ENCODE data around the gene DNAJB14. TPM values are rescaled to one million over a fixed set of nuclear protein-coding genes. Genes with fewer than 3 reads are reported as not detected.

DNAJB14 gene
- total RNA-seq, 1 experiment from 2014 or later = 15.2 TPM

DNA sequence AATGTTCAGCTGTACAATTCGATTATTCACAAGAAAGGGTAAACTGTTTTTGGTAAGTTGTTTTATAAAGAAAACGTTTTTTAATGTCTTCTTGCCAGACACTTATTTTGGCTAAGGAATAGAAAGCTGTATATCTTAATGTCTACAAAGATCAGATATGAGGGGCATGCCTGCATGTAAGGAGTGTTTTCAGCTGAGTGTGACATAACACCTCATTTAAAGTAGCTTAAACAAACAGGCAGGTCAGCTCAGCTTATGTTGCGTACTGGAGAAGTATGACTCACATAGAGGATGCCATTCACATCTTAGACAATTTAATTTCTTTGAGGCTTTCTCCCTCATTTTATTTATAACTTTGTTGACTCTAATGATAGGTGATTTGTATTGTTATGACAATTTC lies 82.6 kb downstream of the DNAJB14 start:
- no peaks in the 10 kb centered on the region for H3K27me3 ChIP-seq (ENCODE audit: control insufficient read depth, insufficient read depth, low read length)
- H3K4me3 ChIP-seq (ENCODE audit: insufficient read depth, low read depth, low read length) = no peak overlapping the region
- H3K36me3 ChIP-seq (replicated peaks; ENCODE audit: control insufficient read depth, insufficient read depth, low read length) = no peaks in the 10 kb centered on the region
- DNase-seq = no peak

DNA sequence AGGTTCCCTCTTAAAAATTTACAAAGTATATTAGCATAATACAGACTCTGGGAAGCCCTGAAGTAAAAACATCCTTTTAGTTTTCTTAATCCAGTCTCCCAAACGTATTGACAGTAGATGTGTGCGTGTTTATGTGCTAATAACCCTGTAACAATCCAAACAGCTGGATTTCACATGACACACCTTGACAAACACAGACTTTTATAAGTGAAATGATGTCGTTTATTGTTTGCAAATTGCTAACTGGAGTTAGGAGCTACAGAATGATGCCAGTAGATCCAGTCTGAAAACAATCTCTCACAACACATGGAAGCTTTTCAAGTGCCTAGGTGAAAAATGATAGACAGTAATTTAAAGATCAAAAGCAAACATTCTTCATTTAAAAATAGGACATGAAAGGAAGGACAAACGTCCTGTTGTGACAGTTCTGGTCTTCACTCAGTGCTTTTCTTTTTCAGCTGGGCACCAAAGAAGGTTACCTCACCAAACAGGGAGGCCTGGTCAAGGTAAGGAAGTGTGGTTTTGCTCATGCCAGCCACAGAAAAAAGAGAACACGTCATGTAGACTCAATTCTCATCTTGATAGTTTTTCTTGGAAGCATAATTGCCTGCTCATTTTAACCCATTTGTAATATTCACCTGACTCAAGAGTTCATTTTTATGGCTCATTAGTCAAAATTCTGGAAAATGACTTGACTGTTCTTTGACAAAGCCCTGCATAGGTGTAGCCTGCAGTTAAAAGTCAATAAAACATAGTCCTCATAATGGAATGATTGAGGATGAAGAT lies 85.1 kb downstream of the DNAJB14 start:
- DNase-seq = no peak
- no peaks in the 10 kb centered on the region for H3K27me3 ChIP-seq (ENCODE audit: control insufficient read depth, insufficient read depth, low read length)
- no peak overlapping the region for H3K4me3 ChIP-seq (ENCODE audit: insufficient read depth, low read depth, low read length)
- no peaks in the 10 kb centered on the region for H3K36me3 ChIP-seq (replicated peaks; ENCODE audit: control insufficient read depth, insufficient read depth, low read length)

DNA sequence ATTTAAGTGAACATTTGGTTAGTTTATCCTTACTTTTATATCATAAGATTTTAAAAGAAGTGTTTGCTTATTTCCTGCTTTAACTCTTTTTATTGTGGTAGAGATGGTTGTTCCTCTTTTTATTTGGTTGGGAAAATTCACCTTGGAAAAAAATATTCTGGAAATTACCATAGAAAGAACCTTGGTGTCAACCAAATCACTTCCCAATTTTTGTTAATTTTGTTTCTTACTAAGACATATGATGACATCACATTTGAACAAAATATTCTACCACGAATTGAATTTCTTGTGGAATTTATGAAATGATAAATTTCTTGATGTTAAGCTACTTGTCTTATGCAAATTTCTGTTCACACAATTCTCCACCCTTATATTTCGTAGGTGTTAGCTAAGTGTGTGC lies 85.9 kb downstream of the DNAJB14 start:
- no peak overlapping the region for H3K4me3 ChIP-seq (ENCODE audit: insufficient read depth, low read depth, low read length)
- no peaks in the 10 kb centered on the region for H3K36me3 ChIP-seq (replicated peaks; ENCODE audit: control insufficient read depth, insufficient read depth, low read length)
- no peak for DNase-seq
- H3K27me3 ChIP-seq (ENCODE audit: control insufficient read depth, insufficient read depth, low read length) = no peaks in the 10 kb centered on the region

DNA sequence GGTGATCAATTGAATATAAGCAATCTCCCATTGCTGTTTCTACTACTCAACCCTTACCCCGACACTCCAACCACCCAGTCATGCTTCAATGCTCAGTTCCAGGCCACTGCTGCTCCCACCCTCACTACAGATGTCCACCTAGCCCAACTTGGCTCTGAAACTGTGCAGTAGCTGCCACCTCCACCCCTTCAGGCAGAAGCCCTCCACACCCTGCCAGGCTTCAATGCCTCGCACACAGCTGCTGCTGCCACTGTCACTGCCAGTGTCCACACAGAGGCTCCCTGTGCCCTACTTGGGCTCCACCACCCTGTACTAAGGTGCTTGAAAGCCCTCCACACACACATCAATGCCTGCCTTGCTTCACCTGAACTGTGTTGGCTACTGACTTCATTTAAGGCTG lies 86.8 kb downstream of the DNAJB14 start:
- DNase-seq = no peak

DNA sequence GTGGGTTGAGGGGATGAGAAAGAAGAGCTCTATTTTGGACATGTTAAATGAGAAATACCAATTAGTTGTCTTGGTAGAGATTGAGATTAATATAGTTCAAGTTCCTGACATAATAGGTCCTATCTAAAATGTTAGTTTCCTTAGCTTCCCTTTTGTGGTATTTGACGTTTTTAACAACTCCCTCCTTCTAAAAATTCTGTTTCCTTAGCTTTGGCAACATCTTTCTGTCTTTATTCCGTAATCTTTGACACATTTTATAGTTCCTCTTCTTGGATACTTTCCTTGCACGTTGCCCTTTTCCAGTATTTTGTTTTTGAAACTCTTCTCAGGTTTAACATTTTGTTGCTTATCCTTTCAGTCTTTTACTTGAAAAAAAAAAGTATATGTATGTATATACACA lies 89.1 kb downstream of the DNAJB14 start:
- no peak for DNase-seq
- H3K4me3 ChIP-seq (ENCODE audit: insufficient read depth, low read depth, low read length) = no peak overlapping the region
- H3K36me3 ChIP-seq (replicated peaks; ENCODE audit: control insufficient read depth, insufficient read depth, low read length) = no peaks in the 10 kb centered on the region
- no peaks in the 10 kb centered on the region for H3K27me3 ChIP-seq (ENCODE audit: control insufficient read depth, insufficient read depth, low read length)

More for the DNA sequence above, 86.8 kb downstream of the DNAJB14 start:
- Histone ChIP-seq H3K36me3 (replicated peaks; ENCODE audit: control insufficient read depth, insufficient read depth, low read length) (no peaks in the 10 kb centered on the region), H3K27me3 (ENCODE audit: control insufficient read depth, insufficient read depth, low read length) (no peaks in the 10 kb centered on the region), H3K4me3 (ENCODE audit: insufficient read depth, low read depth, low read length) (no peak overlapping the region)

DNA sequence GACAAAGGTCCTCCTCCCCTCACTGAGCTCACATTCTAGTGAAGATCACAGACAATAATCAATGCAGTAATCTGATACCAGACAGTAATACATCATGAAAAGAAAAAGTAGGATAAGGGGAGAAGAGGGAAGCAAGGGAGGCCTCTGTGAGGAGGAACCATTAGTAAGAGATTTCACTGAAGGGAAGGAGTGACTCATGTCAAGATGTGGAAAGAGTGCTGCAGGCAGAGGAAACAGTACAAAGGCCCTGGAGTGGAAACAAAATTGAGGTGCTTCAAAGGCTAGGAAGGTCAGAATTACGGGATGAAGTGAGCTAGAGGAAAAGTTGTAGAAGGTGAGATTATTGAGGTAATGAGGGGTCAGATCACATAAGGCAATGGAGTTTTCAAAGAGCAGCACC lies 90.3 kb downstream of the DNAJB14 start:
- Histone ChIP-seq H3K4me3 (ENCODE audit: insufficient read depth, low read depth, low read length) (no peak overlapping the region), H3K27me3 (ENCODE audit: control insufficient read depth, insufficient read depth, low read length) (no peaks in the 10 kb centered on the region), H3K36me3 (replicated peaks; ENCODE audit: control insufficient read depth, insufficient read depth, low read length) (no peaks in the 10 kb centered on the region)
- no peak for DNase-seq

DNA sequence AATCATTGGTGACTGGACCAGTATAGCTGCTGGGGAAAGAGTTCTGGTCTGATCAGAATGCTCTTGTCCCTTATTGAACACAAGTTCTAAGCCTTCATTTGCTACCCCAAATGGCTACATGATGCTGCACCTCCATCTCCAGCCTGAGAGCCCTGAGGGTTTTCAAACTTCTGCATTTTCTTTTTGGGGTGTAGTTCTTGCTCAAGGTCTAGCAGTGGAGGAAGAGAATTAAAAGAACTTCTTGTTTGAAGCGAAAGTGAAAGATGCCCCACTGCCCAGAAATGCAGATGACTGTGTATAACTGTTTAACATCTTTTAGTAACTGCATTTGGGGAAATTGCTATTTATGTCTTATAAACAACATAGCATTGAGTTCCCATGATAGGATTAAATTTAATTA lies 90.7 kb downstream of the DNAJB14 start:
- Histone ChIP-seq H3K27me3 (ENCODE audit: control insufficient read depth, insufficient read depth, low read length) (no peaks in the 10 kb centered on the region), H3K4me3 (ENCODE audit: insufficient read depth, low read depth, low read length) (no peak overlapping the region), H3K36me3 (replicated peaks; ENCODE audit: control insufficient read depth, insufficient read depth, low read length) (no peaks in the 10 kb centered on the region)
- DNase-seq = no peak

DNA sequence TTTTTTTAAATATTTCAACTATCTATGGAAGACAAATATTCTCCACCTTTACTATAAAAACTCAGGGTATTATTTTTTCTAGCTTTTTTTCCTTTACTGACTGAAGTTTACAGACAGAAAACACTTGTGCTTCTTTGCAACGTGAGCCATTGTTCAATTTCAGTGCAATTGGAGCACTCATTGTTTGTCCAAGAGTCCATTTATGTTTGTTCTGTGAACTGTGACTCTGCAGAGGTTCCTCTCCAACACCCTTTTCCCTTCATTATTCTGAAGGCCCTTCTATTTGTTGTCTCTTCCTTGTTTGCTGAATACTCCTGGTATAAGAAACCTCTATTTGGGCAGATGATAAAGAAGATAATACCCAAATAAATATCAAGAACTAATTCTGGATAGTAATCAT lies 92.4 kb downstream of the DNAJB14 start:
- DNase-seq = no peak
- H3K4me3 ChIP-seq (ENCODE audit: insufficient read depth, low read depth, low read length) = no peak overlapping the region
- H3K27me3 ChIP-seq (ENCODE audit: control insufficient read depth, insufficient read depth, low read length) = no peaks in the 10 kb centered on the region
- H3K36me3 ChIP-seq (replicated peaks; ENCODE audit: control insufficient read depth, insufficient read depth, low read length) = no peaks in the 10 kb centered on the region

DNA sequence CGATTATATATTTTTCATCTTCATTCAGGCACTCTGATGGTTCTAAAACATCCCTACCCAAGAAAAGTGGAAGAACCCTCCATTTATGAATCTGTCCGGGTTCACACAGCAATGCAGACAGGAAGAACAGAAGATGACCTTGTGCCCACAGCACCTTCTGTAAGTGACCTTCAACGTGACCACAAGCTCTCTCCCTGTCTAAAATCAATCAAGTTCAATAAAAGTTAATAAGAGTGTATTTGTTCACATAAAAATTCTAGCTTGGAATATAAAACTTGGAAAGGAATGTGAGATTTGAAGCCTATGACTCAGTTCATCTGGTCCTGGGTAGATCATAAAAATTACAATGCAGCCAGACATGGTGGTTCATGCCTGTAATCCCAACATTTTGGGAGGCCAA lies 93.2 kb downstream of the DNAJB14 start:
- no peak for DNase-seq
- Histone ChIP-seq H3K36me3 (replicated peaks; ENCODE audit: control insufficient read depth, insufficient read depth, low read length) (no peaks in the 10 kb centered on the region), H3K27me3 (ENCODE audit: control insufficient read depth, insufficient read depth, low read length) (no peaks in the 10 kb centered on the region), H3K4me3 (ENCODE audit: insufficient read depth, low read depth, low read length) (no peak overlapping the region)

DNA sequence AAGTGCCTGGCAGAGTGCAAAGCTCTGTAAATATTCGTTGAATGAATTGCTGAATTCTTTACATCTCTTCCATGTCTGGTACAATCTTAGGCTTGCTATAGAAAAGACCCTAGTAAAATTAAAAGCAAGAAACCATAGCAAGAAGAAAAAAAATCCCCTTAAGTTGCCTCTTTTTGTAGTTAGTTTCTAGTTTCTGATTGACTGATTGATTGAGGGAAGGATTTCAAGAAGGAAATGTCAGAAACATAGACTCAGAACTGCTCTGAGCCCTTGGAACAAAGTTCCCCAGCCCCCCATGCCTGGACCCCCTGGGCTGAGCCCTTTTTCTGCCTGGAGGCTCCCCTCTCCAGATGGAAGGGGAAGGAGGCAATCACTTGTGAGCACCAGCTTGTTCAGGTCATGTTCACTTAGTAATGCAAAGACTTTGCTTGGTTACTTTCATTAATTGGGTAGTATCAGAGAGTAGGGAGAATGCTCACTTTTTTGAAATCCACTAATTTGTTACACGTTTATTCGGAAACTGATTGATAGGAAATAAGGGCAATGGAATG lies 94.1 kb downstream of the DNAJB14 start:
- Histone ChIP-seq H3K4me3 (ENCODE audit: insufficient read depth, low read depth, low read length) (no peak overlapping the region), H3K36me3 (replicated peaks; ENCODE audit: control insufficient read depth, insufficient read depth, low read length) (no peaks in the 10 kb centered on the region), H3K27me3 (ENCODE audit: control insufficient read depth, insufficient read depth, low read length) (no peaks in the 10 kb centered on the region)
- no peak for DNase-seq

DNA sequence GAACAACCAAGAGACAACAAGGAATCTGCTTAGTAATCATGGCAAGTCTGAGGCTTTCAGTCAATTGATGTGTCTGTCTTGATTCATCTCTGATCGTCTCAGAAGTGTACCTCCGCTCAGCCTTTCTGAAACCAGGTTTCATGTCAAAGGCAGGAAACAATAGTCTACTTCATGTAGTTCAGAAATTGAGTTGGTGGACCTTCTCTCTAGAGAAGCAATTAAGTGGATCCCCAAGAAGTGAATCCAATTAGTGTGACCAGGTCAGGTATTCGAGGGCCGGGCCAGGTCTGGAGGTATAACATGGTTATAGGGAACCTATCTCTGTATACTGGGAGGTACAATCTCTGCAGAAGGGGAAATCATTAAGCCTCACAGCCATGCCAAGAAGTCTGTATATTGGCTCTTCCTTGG lies 97.8 kb downstream of the DNAJB14 start:
- H3K36me3 ChIP-seq (replicated peaks; ENCODE audit: control insufficient read depth, insufficient read depth, low read length) = no peaks in the 10 kb centered on the region
- H3K27me3 ChIP-seq (ENCODE audit: control insufficient read depth, insufficient read depth, low read length) = no peaks in the 10 kb centered on the region
- no peak overlapping the region for H3K4me3 ChIP-seq (ENCODE audit: insufficient read depth, low read depth, low read length)
- DNase-seq = no peak

DNA sequence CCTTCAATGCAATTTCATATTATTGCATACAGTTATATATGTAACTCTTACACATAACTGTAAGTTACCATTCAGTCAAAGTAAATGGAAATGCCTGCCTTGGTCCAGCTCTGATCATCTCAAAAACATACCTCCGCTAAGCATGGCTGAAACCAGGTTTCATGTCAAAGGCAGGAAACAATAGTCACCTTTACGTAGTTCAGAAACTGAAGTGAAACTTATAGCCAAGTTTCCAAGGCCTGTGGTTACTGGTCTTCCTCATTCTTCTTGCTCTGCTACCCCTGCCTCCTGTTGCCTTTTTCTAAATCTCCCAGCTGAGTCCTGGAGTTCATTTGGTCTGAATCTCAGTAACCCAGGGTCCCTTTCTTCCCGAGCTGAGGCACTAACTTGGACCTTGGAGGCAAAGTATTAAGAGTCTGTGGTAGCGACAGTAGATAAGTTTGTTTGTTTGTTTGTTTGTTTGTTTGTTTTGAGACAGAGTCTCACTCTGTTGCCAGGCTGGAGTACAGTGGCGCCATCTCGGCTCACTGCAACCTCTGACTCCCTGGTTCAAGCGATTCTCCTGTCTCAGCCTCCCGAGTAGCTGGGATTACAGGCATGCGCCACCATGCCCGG lies 98.9 kb downstream of the DNAJB14 start:
- no peaks in the 10 kb centered on the region for H3K36me3 ChIP-seq (replicated peaks; ENCODE audit: control insufficient read depth, insufficient read depth, low read length)
- H3K27me3 ChIP-seq (ENCODE audit: control insufficient read depth, insufficient read depth, low read length) = no peaks in the 10 kb centered on the region
- H3K4me3 ChIP-seq (ENCODE audit: insufficient read depth, low read depth, low read length) = no peak overlapping the region
- no peak for DNase-seq

DNA sequence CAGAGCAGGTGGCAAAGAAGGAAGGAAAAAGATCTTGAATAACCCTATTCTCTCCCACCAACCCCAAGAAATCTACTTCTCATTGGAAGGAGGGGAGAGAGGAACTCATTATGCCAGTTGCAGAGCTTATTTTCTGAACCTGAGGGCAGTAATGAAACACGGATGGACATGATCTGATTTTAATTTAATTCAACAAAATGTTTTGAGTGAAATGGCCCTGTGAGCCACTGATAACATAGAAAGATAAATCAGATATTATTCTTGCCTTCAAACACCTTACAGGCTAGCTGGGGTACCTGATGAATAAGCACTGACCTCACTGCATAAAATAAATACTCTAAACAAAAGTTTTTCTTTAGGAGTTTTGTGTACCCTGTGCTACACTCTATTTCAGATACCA lies 99.5 kb downstream of the DNAJB14 start:
- no peak for DNase-seq
- H3K4me3 ChIP-seq (ENCODE audit: insufficient read depth, low read depth, low read length) = no peak overlapping the region
- no peaks in the 10 kb centered on the region for H3K27me3 ChIP-seq (ENCODE audit: control insufficient read depth, insufficient read depth, low read length)
- no peaks in the 10 kb centered on the region for H3K36me3 ChIP-seq (replicated peaks; ENCODE audit: control insufficient read depth, insufficient read depth, low read length)
